Naive thymus-derived CD4-positive, alpha-beta T cell (primary cell): ENCODE data around the gene NDRG4. TPM values are rescaled to one million over a fixed set of nuclear protein-coding genes. Genes with fewer than 3 reads are reported as not detected.
A peak's percentile ranks its signal among the peaks of the same experiment; 100 is the strongest.

Experiments
- ATAC-seq: fragments of 150-1000 bp; cut with Tn5 transposase; 2 replicates; pipeline ENCODE4 v1.10.0; 2021; ENCODE audit warnings: mild to moderate bottlenecking, moderate library complexity
- CTCF ChIA-PET: fragments of 350-600 bp; sonication (Branson Sonifier 250); formaldehyde crosslinking; loops from one replicate; lab custom pipeline; 2021; ENCODE audit warnings: antibody characterized with exemption; lab: Charles Lee
- POLR2A ChIA-PET: fragments of 350-600 bp; sonication (Branson Sonifier 250); formaldehyde crosslinking; loops from one replicate; lab custom pipeline; 2021; ENCODE audit warnings: antibody characterized with exemption, inconsistent platforms; lab: Charles Lee
- DNase-seq, 9 donors: peaks; one replicate each; pipeline versions ENCODE4 v3.0.0 to v3.0.0-alpha.2; 2020 to 2022; ENCODE audit warnings: mixed read lengths in 1 of 9
- H3K27ac ChIP-seq: one replicate; pipeline ENCODE4 v1.7.0; 2013; ENCODE audit warnings: mild to moderate bottlenecking, low read depth, low read length, moderate library complexity
- H3K27me3 ChIP-seq, 2 donors: one replicate each; pipeline ENCODE4 v1.7.0; 2013; ENCODE audit warnings: low read length in 2 of 2, mild to moderate bottlenecking in 2 of 2, moderate library complexity in 2 of 2; ENCODE audit not compliant: control insufficient read depth in 2 of 2, insufficient read depth in 2 of 2
- H3K36me3 ChIP-seq, 3 experiments: 1 replicate in 2 of 3; 2 replicates in 1 of 3; pipeline ENCODE4 v1.7.0; 2013; ENCODE audit warnings: low read length in 3 of 3, mild to moderate bottlenecking in 3 of 3, moderate library complexity in 1 of 3; ENCODE audit not compliant: insufficient read depth in 3 of 3, control insufficient read depth in 2 of 3
- H3K4me1 ChIP-seq, 2 donors: one replicate each; pipeline ENCODE4 v1.7.0; 2013; ENCODE audit warnings: low read length in 2 of 2, mild to moderate bottlenecking in 2 of 2, moderate library complexity in 1 of 2; ENCODE audit not compliant: control insufficient read depth in 2 of 2, insufficient read depth in 2 of 2
- H3K4me3 ChIP-seq: 2 replicates; pipeline ENCODE4 v1.7.0; 2013; ENCODE audit warnings: mild to moderate bottlenecking, low read length
- H3K9me3 ChIP-seq, 3 experiments: 1 replicate in 2 of 3; 2 replicates in 1 of 3; pipeline ENCODE4 v1.7.0; 2013; ENCODE audit warnings: low read length in 3 of 3; ENCODE audit not compliant: control insufficient read depth in 2 of 3
- H3K27ac Mint-ChIP-seq, 9 donors: one replicate each; pipeline ENCODE4 v1.8.0; 2020 to 2022; ENCODE audit warnings: mixed read lengths in 9 of 9, mild to moderate bottlenecking in 8 of 9, moderate library complexity in 5 of 9, inconsistent platforms in 2 of 9
- H3K27me3 Mint-ChIP-seq, 5 donors: one replicate each; pipeline ENCODE4 v1.8.0; 2021 to 2022; ENCODE audit warnings: mixed read lengths in 5 of 5, mild to moderate bottlenecking in 1 of 5
- H3K36me3 Mint-ChIP-seq, 5 donors: one replicate each; pipeline ENCODE4 v1.8.0; 2020 to 2022; ENCODE audit warnings: mixed read lengths in 5 of 5, mild to moderate bottlenecking in 3 of 5, inconsistent platforms in 1 of 5
- H3K4me1 Mint-ChIP-seq, 7 donors: one replicate each; pipeline ENCODE4 v1.8.0; 2020 to 2022; ENCODE audit warnings: mixed read lengths in 7 of 7, mild to moderate bottlenecking in 3 of 7, inconsistent platforms in 1 of 7
- H3K4me3 Mint-ChIP-seq, 10 donors: one replicate each; pipeline ENCODE4 v1.8.0; 2020 to 2022; ENCODE audit warnings: mild to moderate bottlenecking in 10 of 10, mixed read lengths in 10 of 10, moderate library complexity in 6 of 10, inconsistent platforms in 2 of 10
- H3K9me3 Mint-ChIP-seq, 11 donors: one replicate each; pipeline ENCODE4 v1.8.0; 2020 to 2022; ENCODE audit warnings: mixed read lengths in 11 of 11, mild to moderate bottlenecking in 4 of 11, inconsistent platforms in 1 of 11, moderate library complexity in 1 of 11
- intact Hi-C, 2 donors: fragments of 100-400 bp; cut with micrococcal nuclease; formaldehyde crosslinking; loops; one replicate each; pipeline ENCODE4 v1.15.1; 2023
- polyA plus RNA-seq, 2 donors: library from polyadenylated mRNA; unstranded; fragments of 300-500 nt; fragmentation: Illumina TruSeq; gene quantifications; one replicate each; pipeline ENCODE4 v1.2.3, GENCODE V29; 2021
- total RNA-seq, 6 experiments: library from RNA in 5 of 6; stranded (reverse) in 5 of 6; gene quantifications; 1 replicate in 5 of 6; 2 replicates in 1 of 6; pipeline ENCODE4 v1.2.3 and lab custom pipeline; 2021 to 2026

Gene NDRG4
- total and polyA plus RNA-seq, 7 experiments from 2014 or later = 0.63 to 5.3 (median 2.4) TPM

DNA sequence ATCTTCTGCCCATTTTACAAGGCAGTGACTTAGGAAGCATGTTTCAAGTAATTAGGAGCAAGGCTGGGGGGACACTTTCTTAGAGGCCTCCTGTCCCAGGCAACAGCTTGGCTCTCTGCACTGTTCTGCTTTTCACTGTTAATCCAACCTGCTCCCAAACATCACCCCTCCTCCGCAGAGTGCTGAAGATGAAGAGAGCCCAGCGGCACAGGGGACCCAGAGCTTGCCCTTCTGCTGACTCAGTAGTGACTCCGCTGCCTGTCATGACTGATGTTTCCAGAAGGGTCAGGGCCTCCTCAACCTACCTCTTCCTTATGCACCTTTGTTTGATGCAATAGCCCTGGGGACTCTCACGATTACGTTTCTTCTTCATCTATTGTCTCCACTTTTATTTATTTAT, 38.9 kb upstream of the NDRG4 start:
- ATAC-seq (no peak), DNase-seq (no peak)
- no peaks in the 10 kb centered on the region for H3K36me3 Mint-ChIP-seq
- intact Hi-C loops = no loop called here
- no peaks in the 10 kb centered on the region for H3K36me3 ChIP-seq
- ChIA-PET POLR2A (no interaction called here), CTCF (interaction anchor here (0.7 kb wide), 1 partner anchor 98 kb away, joined by 3 read pairs; no protein-coding TSS in a partner anchor)
- no peaks in the 10 kb centered on the region for H3K9me3 Mint-ChIP-seq
- peaks cover 0 to 10% (median 9%) of the 10 kb centered on the region in 7 donors for H3K4me1 Mint-ChIP-seq
- H3K27ac Mint-ChIP-seq = peak overlapping the region in 1 of 9 donors; percentile 12
- H3K27me3 ChIP-seq = no peaks in the 10 kb centered on the region
- no peak overlapping the region for H3K4me3 ChIP-seq
- no peaks in the 10 kb centered on the region for H3K9me3 ChIP-seq
- H3K27me3 Mint-ChIP-seq = peaks cover 25 to 50% (median 41%) of the 10 kb centered on the region in 5 donors
- no peak overlapping the region for H3K27ac ChIP-seq
- no peak overlapping the region for H3K4me3 Mint-ChIP-seq
- H3K4me1 ChIP-seq = no peaks in the 10 kb centered on the region

- ChIA-PET POLR2A (no interaction called here), CTCF (no interaction called here)
- H3K27me3 Mint-ChIP-seq = peaks cover 30 to 55% (median 47%) of the 10 kb centered on the region in 5 donors
- Histone ChIP-seq H3K36me3 (no peaks in the 10 kb centered on the region), H3K4me3 (no peak overlapping the region), H3K9me3 (no peaks in the 10 kb centered on the region), H3K27ac (no peak overlapping the region), H3K27me3 (peaks cover 0 to 1% of the 10 kb centered on the region in 2 donors), H3K4me1 (no peaks in the 10 kb centered on the region)
- no peaks in the 10 kb centered on the region for H3K36me3 Mint-ChIP-seq
- intact Hi-C loops = no loop called here
- H3K4me3 Mint-ChIP-seq = peak overlapping the region in 1 of 10 donors; percentile 78
- H3K27ac Mint-ChIP-seq = no peak overlapping the region
- no peaks in the 10 kb centered on the region for H3K9me3 Mint-ChIP-seq
- ATAC-seq (no peak), DNase-seq (no peak)
- H3K4me1 Mint-ChIP-seq = peaks cover 0 to 10% (median 9%) of the 10 kb centered on the region in 7 donors
Measured at GRCh38 chr16:58461640-58462039, 38.3 kb upstream of the NDRG4 start.

DNA sequence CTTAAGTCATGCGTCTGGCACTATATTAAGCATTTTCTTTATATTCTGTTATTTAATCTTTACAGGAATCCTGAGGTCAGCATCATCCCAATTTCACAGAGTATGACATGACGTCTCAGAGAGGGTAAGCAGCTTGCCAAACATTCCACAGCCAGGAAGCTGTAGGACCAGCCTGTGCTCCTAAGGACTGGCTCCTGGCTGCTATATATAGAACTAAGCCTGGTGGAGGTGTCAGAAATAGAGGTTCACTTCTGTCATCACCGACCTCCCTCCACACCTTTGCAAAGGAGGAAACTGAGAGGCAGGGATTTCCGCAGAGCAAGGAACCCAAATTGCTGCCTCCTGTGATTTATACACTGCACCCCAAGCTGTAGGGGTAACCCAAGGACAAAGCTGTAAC, 37.9 kb upstream of the NDRG4 start:
- CTCF ChIA-PET = no interaction called here
- H3K4me3 ChIP-seq = no peak overlapping the region
- ATAC-seq = no peak
- no peak for DNase-seq
- peaks cover 0 to 4% of the 10 kb centered on the region in 2 donors for H3K27me3 ChIP-seq
- H3K27ac ChIP-seq = no peak overlapping the region
- no peaks in the 10 kb centered on the region for H3K9me3 ChIP-seq
- Mint-ChIP-seq H3K4me3 (peak overlapping the region in 7 of 10 donors; percentile 17 to 78 (median 41)), H3K36me3 (no peaks in the 10 kb centered on the region), H3K27me3 (peaks cover 35 to 59% (median 50%) of the 10 kb centered on the region in 5 donors), H3K27ac (no peak overlapping the region), H3K4me1 (peaks cover 0 to 10% (median 9%) of the 10 kb centered on the region in 7 donors), H3K9me3 (no peaks in the 10 kb centered on the region)
- intact Hi-C loops = no loop called here
- POLR2A ChIA-PET = no interaction called here
- no peaks in the 10 kb centered on the region for H3K36me3 ChIP-seq
- H3K4me1 ChIP-seq = no peaks in the 10 kb centered on the region

DNA sequence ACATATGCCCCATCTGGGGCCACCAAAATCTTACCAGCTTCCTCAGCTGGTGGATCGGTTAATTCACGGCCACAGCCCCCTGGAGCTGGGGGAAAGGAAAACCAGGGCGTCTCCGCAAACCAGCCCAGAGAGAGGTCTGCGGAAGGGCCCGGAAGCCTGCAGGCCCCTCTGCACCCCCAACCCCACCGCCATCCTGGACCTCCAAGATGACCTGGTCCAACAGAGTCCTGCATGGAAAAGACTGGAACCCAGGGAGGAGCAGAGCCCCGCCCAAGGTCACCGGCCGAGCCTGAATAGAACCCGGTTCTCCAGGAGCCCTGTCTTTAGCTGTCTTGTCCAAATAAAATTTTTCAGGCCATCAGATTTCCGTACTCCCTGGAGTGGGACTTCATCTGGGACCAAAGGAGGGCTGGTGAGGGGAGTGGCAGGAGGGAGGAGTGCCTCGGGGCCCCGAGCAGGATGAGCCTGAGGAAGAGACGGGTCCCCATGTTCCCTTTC, 37.4 kb upstream of the NDRG4 start:
- peaks cover 39 to 61% (median 52%) of the 10 kb centered on the region in 5 donors for H3K27me3 Mint-ChIP-seq
- H3K27ac ChIP-seq = no peak overlapping the region
- H3K4me3 ChIP-seq = no peak overlapping the region
- H3K4me1 Mint-ChIP-seq = peaks cover 0 to 10% (median 9%) of the 10 kb centered on the region in 7 donors
- no peaks in the 10 kb centered on the region for H3K9me3 Mint-ChIP-seq
- CTCF ChIA-PET = no interaction called here
- POLR2A ChIA-PET = no interaction called here
- peaks cover 0 to 4% of the 10 kb centered on the region in 2 donors for H3K27me3 ChIP-seq
- intact Hi-C loops = no loop called here
- ATAC-seq = no peak
- H3K36me3 Mint-ChIP-seq = no peaks in the 10 kb centered on the region
- H3K9me3 ChIP-seq = no peaks in the 10 kb centered on the region
- H3K4me3 Mint-ChIP-seq = peak overlapping the region in 8 of 10 donors; percentile 21 to 78 (median 48)
- no peaks in the 10 kb centered on the region for H3K36me3 ChIP-seq
- no peak overlapping the region for H3K27ac Mint-ChIP-seq
- DNase-seq = no peak
- H3K4me1 ChIP-seq = no peaks in the 10 kb centered on the region

DNA sequence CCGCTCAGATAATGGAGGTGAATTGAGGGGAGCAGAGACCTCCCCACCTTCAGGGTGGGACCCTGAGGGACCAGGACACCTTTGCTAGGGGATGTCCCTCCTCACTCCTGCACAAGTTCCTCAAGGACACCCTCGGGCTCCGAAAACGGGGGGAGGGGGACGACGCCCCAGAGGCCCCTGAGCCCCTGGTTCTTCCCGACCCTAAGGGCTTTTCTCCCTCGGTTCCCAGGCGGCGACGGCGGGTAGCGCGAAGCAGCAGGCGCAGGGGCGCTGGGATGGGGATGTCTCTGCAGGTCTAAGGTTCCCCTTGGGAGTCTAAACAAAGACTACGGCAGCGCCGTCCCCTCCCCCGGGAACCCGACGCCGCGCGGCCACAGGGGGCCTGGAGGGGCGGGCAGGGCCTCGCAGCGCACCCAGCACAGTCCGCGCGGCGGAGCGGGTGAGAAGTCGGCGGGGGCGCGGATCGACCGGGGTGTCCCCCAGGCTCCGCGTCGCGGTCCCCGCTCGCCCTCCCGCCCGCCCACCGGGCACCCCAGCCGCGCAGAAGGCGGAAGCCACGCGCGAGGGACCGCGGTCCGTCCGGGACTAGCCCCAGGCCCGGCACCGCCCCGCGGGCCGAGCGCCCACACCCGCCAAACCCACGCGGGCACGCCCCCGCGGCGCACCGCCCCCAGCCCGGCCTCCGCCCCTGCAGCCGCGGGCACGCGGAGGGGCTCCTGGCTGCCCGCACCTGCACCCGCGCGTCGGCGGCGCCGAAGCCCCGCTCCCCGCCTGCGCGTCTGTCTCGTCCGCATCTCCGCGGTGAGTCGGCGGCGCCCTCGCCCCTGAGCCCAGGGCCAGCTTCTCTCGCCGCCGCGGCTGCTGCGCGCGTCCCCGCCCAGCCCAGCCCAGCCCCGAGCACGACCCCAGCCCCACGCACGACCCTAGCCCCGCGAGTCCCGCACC, 36.7 kb upstream of the NDRG4 start:
- H3K4me1 ChIP-seq = no peaks in the 10 kb centered on the region
- no peaks in the 10 kb centered on the region for H3K36me3 Mint-ChIP-seq
- H3K27me3 ChIP-seq = peaks cover 0 to 4% of the 10 kb centered on the region in 2 donors
- no peaks in the 10 kb centered on the region for H3K9me3 ChIP-seq
- H3K27ac ChIP-seq = no peak overlapping the region
- POLR2A ChIA-PET = no interaction called here
- intact Hi-C loops = no loop called here
- DNase-seq (peak in 1 of 9 donors; percentile 53), ATAC-seq (peak; percentile 33)
- no peaks in the 10 kb centered on the region for H3K36me3 ChIP-seq
- no peak overlapping the region for H3K27ac Mint-ChIP-seq
- H3K9me3 Mint-ChIP-seq = no peaks in the 10 kb centered on the region
- peaks cover 0 to 10% (median 9%) of the 10 kb centered on the region in 7 donors for H3K4me1 Mint-ChIP-seq
- H3K4me3 ChIP-seq = no peak overlapping the region
- peak overlapping the region in 8 of 10 donors; percentile 21 to 80 (median 41) for H3K4me3 Mint-ChIP-seq
- CTCF ChIA-PET = no interaction called here
- peaks cover 42 to 65% (median 57%) of the 10 kb centered on the region in 5 donors for H3K27me3 Mint-ChIP-seq

DNA sequence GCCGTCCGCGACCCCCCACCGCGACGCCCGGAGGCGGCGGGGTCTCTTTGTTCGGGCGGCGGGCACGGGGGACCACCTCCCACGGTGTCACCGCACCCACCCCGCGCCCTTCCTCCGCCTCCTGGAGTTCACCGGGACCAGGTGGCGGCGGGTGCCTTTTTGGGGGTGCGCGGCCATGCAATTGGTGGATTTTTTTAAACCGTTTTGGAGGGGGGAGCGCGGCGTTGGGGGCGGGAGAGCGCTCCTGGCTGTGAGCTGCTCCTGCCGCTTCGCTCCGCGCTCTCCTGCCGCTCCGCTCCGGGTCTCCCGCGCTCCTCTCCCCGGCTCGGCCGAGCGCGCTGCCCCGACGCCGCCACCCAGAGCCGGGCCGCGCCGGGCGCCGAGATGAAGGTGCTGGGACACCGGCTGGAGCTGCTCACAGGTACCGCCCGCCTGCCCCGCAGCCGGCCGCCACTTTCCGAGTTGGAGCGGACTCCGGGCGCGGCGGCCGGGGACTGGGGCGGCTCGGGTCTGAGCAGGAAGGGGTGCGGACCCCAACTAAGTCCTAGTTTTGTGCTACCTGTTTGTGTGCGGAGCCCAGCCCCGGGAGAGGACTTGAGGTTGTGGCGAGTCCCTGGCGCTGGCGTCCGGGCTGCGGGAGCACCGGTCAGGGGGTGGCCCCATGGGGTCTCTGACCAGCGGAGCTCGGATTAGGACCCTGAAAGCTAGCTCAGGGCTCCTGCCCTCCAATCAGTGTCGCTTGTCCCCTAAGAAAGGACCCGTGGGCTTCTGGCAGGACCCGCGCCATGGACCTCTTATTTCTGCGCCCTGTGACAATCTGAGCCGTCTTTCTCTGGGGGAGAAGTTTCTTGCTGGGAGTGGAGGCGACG, 35.7 kb upstream of the NDRG4 start:
- Histone ChIP-seq H3K4me1 (no peaks in the 10 kb centered on the region), H3K9me3 (no peaks in the 10 kb centered on the region), H3K36me3 (no peaks in the 10 kb centered on the region), H3K4me3 (no peak overlapping the region), H3K27ac (no peak overlapping the region), H3K27me3 (peaks cover 0 to 4% of the 10 kb centered on the region in 2 donors)
- ChIA-PET CTCF (no interaction called here), POLR2A (no interaction called here)
- Mint-ChIP-seq H3K4me3 (peak overlapping the region in 9 of 10 donors; percentile 8 to 80 (median 58)), H3K27ac (no peak overlapping the region), H3K9me3 (no peaks in the 10 kb centered on the region), H3K4me1 (peaks cover 0 to 10% (median 8%) of the 10 kb centered on the region in 7 donors), H3K27me3 (peaks cover 52 to 67% (median 63%) of the 10 kb centered on the region in 5 donors), H3K36me3 (no peaks in the 10 kb centered on the region)
- intact Hi-C loops = no loop called here
- ATAC-seq (no peak), DNase-seq (no peak)
